ENCODE measurements around the gene MAP3K5. TPM values are rescaled to one million over a fixed set of nuclear protein-coding genes. Genes with fewer than 3 reads are reported as not detected.

The MAP3K5 gene
- total RNA-seq, 1 donor from 2014 or later, result 5.7 TPM

GRCh38 chr6:136525586-136526195 lies 266.6 kb downstream of the MAP3K5 start:
- TF ChIP-seq CTCF (IDR thresholded peaks at IDR 0.05; ENCODE audit: insufficient read depth, low read length, poor library complexity, severe bottlenecking), result peak; percentile 5
- H3K27me3 ChIP-seq (ENCODE audit: control insufficient read depth, insufficient read depth, low read length), result no peaks in the 10 kb centered on the region
- DNase-seq (ENCODE audit: low read depth), result no peak
- no peaks in the 10 kb centered on the region for H3K36me3 ChIP-seq (ENCODE audit: control insufficient read depth, insufficient read depth, low read length)
- H3K4me3 ChIP-seq (ENCODE audit: low read depth, low read length), result no peak overlapping the region

- TF ChIP-seq CTCF (IDR thresholded peaks at IDR 0.05; ENCODE audit: insufficient read depth, low read length, poor library complexity, severe bottlenecking), result no peak
- no peaks in the 10 kb centered on the region for H3K27me3 ChIP-seq (ENCODE audit: control insufficient read depth, insufficient read depth, low read length)
- H3K36me3 ChIP-seq (ENCODE audit: control insufficient read depth, insufficient read depth, low read length), result no peaks in the 10 kb centered on the region
- H3K4me3 ChIP-seq (ENCODE audit: low read depth, low read length), result no peak overlapping the region
- no peak for DNase-seq (ENCODE audit: low read depth)
These were observed 267.3 kb downstream of the MAP3K5 start for GRCh38 chr6:136524936-136525413.

GRCh38 chr6:136524339-136524935 lies 267.8 kb downstream of the MAP3K5 start:
- no peak for TF ChIP-seq CTCF (IDR thresholded peaks at IDR 0.05; ENCODE audit: insufficient read depth, low read length, poor library complexity, severe bottlenecking)
- Histone ChIP-seq H3K27me3 (ENCODE audit: control insufficient read depth, insufficient read depth, low read length) (no peaks in the 10 kb centered on the region), H3K4me3 (ENCODE audit: low read depth, low read length) (no peak overlapping the region), H3K36me3 (ENCODE audit: control insufficient read depth, insufficient read depth, low read length) (no peaks in the 10 kb centered on the region)
- DNase-seq (ENCODE audit: low read depth), result no peak

- no peak overlapping the region for H3K4me3 ChIP-seq (ENCODE audit: low read depth, low read length)
- no peak for DNase-seq (ENCODE audit: low read depth)
- no peaks in the 10 kb centered on the region for H3K27me3 ChIP-seq (ENCODE audit: control insufficient read depth, insufficient read depth, low read length)
- TF ChIP-seq CTCF (IDR thresholded peaks at IDR 0.05; ENCODE audit: insufficient read depth, low read length, poor library complexity, severe bottlenecking), result no peak
- H3K36me3 ChIP-seq (ENCODE audit: control insufficient read depth, insufficient read depth, low read length), result no peaks in the 10 kb centered on the region
These were observed 269.1 kb downstream of the MAP3K5 start for GRCh38 chr6:136523196-136523595.

GRCh38 chr6:136522636-136523035 lies 269.6 kb downstream of the MAP3K5 start:
- H3K27me3 ChIP-seq (ENCODE audit: control insufficient read depth, insufficient read depth, low read length), result no peaks in the 10 kb centered on the region
- TF ChIP-seq CTCF (IDR thresholded peaks at IDR 0.05; ENCODE audit: insufficient read depth, low read length, poor library complexity, severe bottlenecking), result no peak
- H3K4me3 ChIP-seq (ENCODE audit: low read depth, low read length), result no peak overlapping the region
- H3K36me3 ChIP-seq (ENCODE audit: control insufficient read depth, insufficient read depth, low read length), result no peaks in the 10 kb centered on the region
- DNase-seq (ENCODE audit: low read depth), result no peak

- no peak for TF ChIP-seq CTCF (IDR thresholded peaks at IDR 0.05; ENCODE audit: insufficient read depth, low read length, poor library complexity, severe bottlenecking)
- Histone ChIP-seq H3K4me3 (ENCODE audit: low read depth, low read length) (no peak overlapping the region), H3K27me3 (ENCODE audit: control insufficient read depth, insufficient read depth, low read length) (no peaks in the 10 kb centered on the region), H3K36me3 (ENCODE audit: control insufficient read depth, insufficient read depth, low read length) (no peaks in the 10 kb centered on the region)
- no peak for DNase-seq (ENCODE audit: low read depth)
These were observed 270.4 kb downstream of the MAP3K5 start for GRCh38 chr6:136521911-136522310.

All from kidney epithelial cell (primary cell).